ENCODE data around the gene GNAL.

Gene GNAL

DNA sequence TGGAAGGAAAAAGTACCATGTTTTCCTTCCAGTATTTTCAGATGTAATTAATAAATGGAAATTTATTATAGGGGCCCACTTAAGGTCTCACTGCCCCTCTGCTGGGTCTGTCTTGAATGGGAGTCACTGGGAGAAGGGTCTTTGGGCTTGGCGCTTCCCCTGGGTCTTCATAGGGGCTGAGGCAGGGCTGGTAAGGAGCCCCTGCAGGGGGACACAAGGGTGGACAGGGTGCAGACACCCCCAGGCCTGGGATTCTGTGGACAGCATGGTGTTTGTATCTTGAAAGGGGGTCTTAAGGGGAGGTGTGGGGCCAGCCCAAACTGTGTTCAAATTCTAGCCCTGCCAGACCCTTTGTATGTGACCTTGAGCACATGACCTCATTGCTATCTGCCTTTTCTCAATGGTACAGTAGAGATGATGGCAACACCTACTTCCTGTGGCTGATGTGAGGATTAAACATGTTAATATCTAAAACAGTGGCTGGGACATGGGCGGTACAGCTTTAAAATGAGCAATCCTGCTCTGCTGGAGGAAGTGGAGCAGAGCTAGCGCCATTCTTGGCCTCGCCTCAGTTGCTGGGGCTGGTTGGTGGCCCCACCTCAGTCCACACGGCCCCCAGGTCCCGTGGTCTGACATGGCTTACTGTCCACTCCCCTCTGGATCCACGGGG, 71.6 kb downstream of the GNAL start:
- in situ Hi-C loops (cut with HindIII; ENCODE audit: low pct_unique_long_range_greater_than_20kb, low sequenced_read_pairs) = no loop called here
- no peak for TF ChIP-seq JUND (IDR thresholded peaks at IDR 0.05; ENCODE audit: low read depth)
- no peak for DNase-seq (ENCODE audit: low read depth in 1 of 2, low spot score in 1 of 2)

DNA sequence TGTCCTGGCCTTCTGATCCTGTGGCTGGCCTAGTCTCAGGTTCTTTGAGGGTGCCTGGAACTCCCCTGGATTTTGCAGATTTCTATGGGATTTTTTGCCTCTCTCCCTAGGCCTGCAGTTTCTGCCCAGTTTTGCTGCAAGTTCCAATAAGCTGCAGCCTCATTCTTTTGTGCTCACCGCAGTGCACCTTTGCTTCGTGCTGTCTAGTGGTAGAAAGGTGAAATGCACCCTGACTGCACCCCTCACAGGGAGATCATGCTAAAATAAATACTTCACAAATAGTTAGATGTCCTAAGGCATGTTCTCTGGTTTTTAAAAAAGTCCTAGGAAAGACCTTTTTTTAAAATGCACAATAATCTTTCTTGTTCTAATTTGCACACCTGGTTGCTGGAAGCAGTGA, 72.5 kb downstream of the GNAL start:
- in situ Hi-C loops (cut with HindIII; ENCODE audit: low pct_unique_long_range_greater_than_20kb, low sequenced_read_pairs) = no loop called here
- TF ChIP-seq JUND (IDR thresholded peaks at IDR 0.05; ENCODE audit: low read depth) = no peak
- peak; percentile 7 to 29 for DNase-seq (ENCODE audit: low read depth in 1 of 2, low spot score in 1 of 2)

DNA sequence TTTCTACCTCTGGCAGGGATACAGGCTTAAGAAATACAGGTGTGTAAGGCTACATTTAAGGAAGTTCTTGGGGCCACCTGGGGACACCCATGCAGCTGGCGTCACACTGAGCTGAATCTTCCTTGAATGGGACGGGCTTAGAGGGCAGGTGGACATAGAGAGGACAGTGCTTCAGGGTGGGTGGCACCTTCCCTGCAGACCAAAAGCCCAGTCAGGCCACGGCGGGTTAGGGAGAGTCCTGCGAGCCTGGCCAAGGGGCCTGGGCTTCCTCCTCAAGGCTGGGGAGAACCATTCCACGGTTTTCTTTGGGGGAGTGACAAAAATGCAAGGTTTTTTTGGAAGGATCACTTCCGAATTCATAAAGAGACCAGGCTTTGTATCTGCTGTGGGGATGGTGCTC, 73.4 kb downstream of the GNAL start:
- in situ Hi-C loops (cut with HindIII; ENCODE audit: low pct_unique_long_range_greater_than_20kb, low sequenced_read_pairs) = no loop called here
- TF ChIP-seq JUND (IDR thresholded peaks at IDR 0.05; ENCODE audit: low read depth) = no peak
- DNase-seq (ENCODE audit: low read depth in 1 of 2, low spot score in 1 of 2) = no peak

DNA sequence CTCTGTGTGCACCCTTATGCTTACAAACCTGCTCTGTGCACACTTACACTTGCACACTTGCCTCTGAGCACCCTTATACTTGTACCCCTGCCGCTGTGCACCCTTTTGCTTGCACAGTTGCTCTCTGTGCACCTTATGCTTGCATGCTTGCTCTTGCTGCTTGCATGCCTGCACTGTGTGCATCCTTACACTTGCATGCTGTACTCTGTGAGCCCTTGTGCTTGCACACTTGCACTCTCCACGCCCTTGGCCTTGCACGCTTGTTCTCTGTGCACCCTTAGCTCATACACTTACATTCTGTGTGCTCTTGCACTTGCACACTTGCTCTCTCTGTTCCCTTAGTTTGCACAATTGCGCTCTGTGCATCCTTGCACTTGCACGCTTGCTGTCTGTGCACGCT, 78.3 kb downstream of the GNAL start:
- in situ Hi-C loops (cut with HindIII; ENCODE audit: low pct_unique_long_range_greater_than_20kb, low sequenced_read_pairs) = no loop called here
- DNase-seq (ENCODE audit: low read depth in 1 of 2, low spot score in 1 of 2) = no peak
- TF ChIP-seq JUND (IDR thresholded peaks at IDR 0.05; ENCODE audit: low read depth) = no peak

DNA sequence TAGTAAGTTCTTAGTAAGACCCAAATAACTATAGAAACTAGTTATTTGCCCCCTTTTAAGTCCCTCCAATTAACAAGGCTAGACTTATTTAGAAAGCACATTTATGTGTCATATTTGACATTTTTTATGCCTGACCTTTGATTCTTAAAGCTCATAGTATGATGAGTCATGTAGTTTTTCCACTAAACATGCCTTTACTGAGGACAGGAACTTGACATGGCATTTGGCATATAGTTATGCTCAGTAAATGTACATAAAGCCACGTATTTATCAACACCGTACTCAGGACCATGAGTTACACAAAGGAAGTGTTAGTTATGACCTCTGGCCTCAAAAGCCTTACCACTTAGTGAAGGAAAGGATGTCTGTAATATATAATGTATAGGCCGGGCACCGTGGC, 78.9 kb downstream of the GNAL start:
- DNase-seq (ENCODE audit: low read depth in 1 of 2, low spot score in 1 of 2) = no peak
- in situ Hi-C loops (cut with HindIII; ENCODE audit: low pct_unique_long_range_greater_than_20kb, low sequenced_read_pairs) = no loop called here
- no peak for TF ChIP-seq JUND (IDR thresholded peaks at IDR 0.05; ENCODE audit: low read depth)

DNA sequence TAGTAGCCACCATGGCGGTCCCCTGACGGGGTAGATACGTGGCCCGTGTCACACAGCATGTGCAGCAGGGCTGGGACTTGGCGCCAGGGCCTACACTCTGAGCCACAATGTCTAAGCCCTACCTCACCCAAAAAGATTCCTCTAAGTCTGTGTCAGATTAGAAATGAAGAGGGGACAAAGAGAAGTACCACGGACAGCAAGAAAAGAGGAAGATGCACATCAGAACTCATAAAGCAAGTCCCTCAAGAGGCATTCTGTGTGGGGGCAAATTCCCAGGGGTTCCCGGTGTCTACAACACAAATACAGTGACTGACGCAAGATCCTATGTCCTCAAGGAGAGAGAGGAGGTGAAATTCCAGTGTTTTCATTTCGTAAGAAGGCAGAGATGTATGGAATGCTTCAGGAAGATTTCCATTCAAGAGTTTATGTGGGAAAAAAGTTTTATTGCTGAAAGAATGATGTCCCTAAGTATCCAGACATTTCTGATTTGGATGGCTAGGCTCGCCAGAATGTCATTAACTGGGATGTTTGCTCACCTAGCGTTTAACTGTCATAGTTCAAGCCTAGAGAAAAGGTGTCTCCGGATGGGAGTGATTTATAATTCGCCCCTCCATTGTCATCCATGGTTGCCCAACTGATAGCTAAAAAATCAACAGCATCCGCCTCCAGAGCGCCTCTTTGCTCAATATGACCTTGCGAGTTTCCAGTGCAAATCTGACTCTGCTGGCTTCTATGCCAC, 86.5 kb downstream of the GNAL start:
- no peak for DNase-seq (ENCODE audit: low read depth in 1 of 2, low spot score in 1 of 2)
- in situ Hi-C loops (cut with HindIII; ENCODE audit: low pct_unique_long_range_greater_than_20kb, low sequenced_read_pairs) = no loop called here
- no peak for TF ChIP-seq JUND (IDR thresholded peaks at IDR 0.05; ENCODE audit: low read depth)

DNA sequence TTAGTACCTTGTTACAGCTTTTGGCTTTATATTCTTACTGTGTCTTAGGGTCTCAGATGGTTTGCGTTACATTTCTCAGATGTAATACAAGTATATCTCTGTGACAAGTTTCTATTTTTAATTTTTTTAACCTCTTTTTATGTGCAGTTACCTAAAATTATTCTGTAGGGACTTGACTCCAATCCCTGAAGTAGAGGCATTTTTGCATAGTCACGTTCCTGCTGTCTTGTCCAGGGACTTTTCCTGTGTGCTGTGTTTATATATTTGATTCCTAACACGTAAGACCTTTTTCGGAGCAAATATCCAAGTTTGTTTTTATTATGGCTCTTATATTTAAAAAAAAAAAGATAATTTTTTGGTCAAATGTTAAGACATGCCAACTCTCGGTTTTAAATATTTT, 91.0 kb downstream of the GNAL start:
- in situ Hi-C loops (cut with HindIII; ENCODE audit: low pct_unique_long_range_greater_than_20kb, low sequenced_read_pairs) = no loop called here
- TF ChIP-seq JUND (IDR thresholded peaks at IDR 0.05; ENCODE audit: low read depth) = no peak
- DNase-seq (ENCODE audit: low read depth in 1 of 2, low spot score in 1 of 2) = no peak

DNA sequence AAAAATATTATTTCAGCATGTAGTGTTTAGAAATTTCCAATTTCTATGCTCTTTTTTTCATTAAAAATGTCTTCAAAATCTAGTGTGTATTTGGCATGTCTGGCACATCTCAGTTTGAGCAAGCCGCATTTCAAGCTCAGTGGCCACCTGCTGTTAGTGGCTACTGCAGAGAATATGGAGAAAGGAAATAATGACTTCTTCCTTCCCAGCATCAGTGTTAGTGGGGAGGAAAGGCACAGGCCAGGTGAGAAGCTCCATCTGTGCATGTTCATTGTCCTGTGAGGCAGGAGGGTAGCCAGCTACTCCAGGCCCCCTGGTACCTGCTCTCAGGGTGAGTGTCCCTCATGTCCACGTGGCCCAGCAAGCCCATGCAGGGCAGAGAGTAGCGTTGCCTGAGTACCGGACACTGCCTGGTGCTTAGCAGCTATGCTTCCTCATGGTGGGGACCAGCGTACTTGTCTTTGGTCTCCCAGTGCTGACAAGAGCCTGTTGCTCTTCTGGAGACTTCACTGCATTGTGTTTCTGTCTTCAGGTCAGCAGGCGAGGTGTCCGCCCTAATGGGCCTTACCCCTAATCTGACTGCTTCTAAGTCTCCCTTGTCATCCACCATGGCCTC, 94.8 kb downstream of the GNAL start:
- in situ Hi-C loops (cut with HindIII; ENCODE audit: low pct_unique_long_range_greater_than_20kb, low sequenced_read_pairs) = no loop called here
- no peak for DNase-seq (ENCODE audit: low read depth in 1 of 2, low spot score in 1 of 2)
- no peak for TF ChIP-seq JUND (IDR thresholded peaks at IDR 0.05; ENCODE audit: low read depth)

DNA sequence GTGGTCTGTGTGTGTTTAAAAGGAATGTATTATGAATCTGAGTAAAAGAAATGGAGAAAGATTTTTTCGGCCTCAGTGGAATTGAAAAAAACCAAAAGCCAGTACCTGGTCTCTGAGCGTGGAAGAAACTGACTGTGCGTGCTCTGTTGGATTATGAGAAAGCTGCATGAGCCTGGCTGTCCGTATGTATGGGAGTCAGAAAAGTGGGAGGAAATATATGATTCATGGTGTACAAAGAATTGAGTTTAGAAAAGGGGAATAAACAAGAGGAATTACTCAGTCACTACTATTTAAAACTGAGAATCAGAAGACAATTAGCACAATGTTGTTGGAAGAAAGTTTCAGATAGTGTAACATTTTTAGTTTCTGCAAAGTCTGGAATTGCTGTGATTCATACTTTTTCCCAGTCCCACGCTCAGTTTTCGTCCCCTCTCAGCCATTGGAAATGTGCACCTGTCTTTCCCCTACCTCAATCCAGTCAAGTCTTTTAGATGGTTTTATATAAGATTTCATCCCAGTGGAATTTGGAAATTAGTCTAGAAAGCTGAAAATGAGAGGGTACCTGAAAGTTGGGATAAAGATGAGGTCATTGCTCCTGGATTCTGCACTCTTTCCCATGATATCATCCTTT, 95.7 kb downstream of the GNAL start:
- TF ChIP-seq JUND (IDR thresholded peaks at IDR 0.05; ENCODE audit: low read depth) = no peak
- in situ Hi-C loops (cut with HindIII; ENCODE audit: low pct_unique_long_range_greater_than_20kb, low sequenced_read_pairs) = no loop called here
- no peak for DNase-seq (ENCODE audit: low read depth in 1 of 2, low spot score in 1 of 2)

DNA sequence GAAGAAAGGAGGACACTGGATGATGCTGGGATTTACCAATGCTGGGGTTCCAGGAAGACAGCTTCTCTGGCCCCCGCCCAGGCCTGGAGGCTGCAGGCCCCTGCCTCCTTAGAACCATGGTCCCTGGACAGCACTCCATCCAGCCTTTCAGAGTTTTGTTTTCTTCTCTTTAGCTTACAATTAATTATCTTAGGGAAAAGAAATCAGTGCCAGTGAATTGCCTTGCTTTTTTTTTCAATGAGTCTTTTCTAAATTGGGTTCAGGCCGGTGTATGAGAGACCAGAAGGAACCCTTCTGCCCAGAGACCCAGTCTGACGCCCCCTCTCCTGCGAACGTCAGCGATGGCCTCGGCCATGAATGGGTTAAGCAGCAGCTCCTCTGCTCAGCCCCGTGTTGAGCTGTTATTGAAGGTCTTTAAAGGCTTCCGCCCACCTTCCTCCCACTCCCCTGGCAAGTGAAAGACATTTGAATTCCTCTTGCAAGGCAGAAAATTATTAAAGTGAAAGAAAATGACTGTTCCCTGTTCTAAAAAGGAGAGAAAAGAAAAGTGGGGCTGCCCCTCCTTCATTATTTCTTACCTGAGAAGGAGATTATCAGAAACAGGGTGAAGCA, 96.5 kb downstream of the GNAL start:
- in situ Hi-C loops (cut with HindIII; ENCODE audit: low pct_unique_long_range_greater_than_20kb, low sequenced_read_pairs) = no loop called here
- DNase-seq (ENCODE audit: low read depth in 1 of 2, low spot score in 1 of 2) = no peak
- no peak for TF ChIP-seq JUND (IDR thresholded peaks at IDR 0.05; ENCODE audit: low read depth)

DNA sequence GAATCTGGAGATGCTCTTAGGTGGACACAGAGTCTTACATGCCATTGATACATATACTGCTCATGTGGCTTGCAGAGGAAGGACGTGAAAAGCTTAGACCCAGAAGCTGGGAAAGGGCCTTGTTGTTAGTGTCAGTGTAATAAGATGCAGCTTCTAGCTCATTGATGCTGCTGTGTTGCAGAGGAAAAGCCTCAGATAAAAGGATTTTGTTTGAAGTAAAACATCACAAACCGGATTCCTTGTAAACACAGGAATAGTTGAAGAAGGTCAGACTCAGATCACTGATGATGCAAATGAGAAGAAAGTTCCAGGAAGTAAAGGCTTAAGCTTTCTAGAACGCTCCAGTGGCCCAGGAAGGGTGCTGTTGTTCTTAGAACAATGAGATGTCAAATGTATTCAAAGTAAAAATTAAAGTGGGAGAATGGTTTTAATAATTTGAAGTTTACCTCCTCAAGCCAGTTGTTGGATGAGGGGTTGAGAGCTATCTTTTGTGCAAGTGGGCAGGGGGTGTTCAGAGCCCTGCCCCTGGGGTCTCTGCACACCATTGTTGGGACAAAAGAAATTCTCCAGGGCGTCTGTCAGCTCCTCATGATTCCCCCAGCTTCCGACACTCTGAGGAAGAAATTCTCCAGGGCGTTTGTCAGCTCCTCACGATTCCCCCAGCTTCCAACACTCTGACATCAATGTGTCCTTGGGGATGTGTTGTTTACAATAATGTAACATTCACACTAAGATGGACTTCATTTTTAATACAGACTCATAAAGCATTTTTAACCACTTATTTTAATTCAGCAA, 100.8 kb downstream of the GNAL start:
- in situ Hi-C loops (cut with HindIII; ENCODE audit: low pct_unique_long_range_greater_than_20kb, low sequenced_read_pairs) = no loop called here
- no peak for TF ChIP-seq JUND (IDR thresholded peaks at IDR 0.05; ENCODE audit: low read depth)
- no peak for DNase-seq (ENCODE audit: low read depth in 1 of 2, low spot score in 1 of 2)

DNA sequence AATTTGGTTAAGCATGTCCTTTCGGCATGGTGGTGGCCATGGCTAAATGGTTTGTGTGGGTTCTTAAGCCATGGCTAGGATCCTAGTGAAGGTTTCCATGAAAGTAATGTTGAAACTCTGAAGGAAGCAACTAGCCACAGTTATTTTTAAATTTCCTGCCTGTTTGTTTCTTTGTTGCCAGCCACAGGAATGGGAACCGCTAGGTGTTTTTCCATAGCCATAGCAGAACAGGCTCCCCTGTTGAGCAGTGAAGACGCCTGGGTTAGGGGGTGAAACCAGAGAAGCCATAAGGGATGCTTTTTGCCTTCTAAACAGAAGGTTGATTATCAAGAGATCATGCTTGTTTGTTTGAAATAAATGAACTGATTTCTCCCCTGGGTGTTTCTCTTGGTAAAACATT, 102.1 kb downstream of the GNAL start:
- TF ChIP-seq JUND (IDR thresholded peaks at IDR 0.05; ENCODE audit: low read depth) = no peak
- DNase-seq (ENCODE audit: low read depth in 1 of 2, low spot score in 1 of 2) = no peak
- in situ Hi-C loops (cut with HindIII; ENCODE audit: low pct_unique_long_range_greater_than_20kb, low sequenced_read_pairs) = no loop called here

Measured in T47D (cell line).